HT-29 (cell line): Measurements from ENCODE around the gene ACOX3. TPM values are rescaled to one million over a fixed set of nuclear protein-coding genes. Genes with fewer than 3 reads are reported as not detected.
"Not testable (repeated sequence)": the region's sequence is repeated elsewhere in the genome, so short reads cannot be mapped to it uniquely, and the experiment has no call there.

Source experiments
- DNase-seq: peaks from one replicate; pipeline ENCODE4 v3.0.0-alpha.2; 2015; ENCODE audit warnings: low spot score
- total RNA-seq: library from RNA; depleted of rRNA; stranded (reverse); fragments of >200 nt; shearing (Covaris generic); gene quantifications from 2 replicates; pipeline ENCODE4 v1.2.3, GENCODE V29; 2014

Gene ACOX3
- total RNA-seq, 1 experiment from 2014 or later: 7.5 TPM

DNA sequence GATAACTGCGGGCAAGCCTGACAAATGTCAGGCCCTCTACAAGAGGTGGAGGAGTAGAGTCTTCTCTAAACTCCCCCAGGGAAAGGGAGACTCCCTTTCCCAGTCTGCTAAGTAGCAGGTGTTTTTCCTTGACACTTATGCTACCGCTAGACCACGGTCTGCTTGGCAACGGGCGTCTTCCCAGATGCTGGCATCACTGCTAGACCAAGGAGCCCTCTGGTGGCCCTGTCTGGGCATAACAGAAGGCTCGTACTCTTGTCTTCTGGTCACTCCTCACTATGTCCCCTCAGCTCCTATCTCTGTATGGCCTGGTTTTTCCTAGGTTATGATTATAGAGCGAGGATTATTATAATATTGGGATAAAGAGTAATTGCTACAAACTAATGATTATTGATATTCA lies 33.6 kb downstream of the ACOX3 start:
- not testable (repeated sequence) for DNase-seq

DNA sequence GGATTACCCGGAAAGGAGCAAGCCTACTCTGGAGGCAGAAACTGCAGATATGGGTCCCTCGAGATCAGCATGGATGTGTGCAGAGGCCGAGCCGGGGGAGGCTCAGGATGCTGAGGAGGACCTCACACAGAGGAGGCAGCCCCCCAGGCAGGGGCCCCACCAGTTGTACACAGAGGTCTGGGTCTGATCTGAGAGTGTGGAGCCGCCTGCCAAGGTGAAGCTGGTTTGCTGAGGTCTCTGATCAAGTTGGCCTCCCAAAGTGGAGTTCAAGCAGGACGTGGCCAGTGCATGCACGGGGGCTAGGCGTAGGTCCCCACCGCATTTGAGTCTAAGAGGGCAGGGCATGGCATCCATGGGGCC lies 35.0 kb downstream of the ACOX3 start:
- DNase-seq: no peak

DNA sequence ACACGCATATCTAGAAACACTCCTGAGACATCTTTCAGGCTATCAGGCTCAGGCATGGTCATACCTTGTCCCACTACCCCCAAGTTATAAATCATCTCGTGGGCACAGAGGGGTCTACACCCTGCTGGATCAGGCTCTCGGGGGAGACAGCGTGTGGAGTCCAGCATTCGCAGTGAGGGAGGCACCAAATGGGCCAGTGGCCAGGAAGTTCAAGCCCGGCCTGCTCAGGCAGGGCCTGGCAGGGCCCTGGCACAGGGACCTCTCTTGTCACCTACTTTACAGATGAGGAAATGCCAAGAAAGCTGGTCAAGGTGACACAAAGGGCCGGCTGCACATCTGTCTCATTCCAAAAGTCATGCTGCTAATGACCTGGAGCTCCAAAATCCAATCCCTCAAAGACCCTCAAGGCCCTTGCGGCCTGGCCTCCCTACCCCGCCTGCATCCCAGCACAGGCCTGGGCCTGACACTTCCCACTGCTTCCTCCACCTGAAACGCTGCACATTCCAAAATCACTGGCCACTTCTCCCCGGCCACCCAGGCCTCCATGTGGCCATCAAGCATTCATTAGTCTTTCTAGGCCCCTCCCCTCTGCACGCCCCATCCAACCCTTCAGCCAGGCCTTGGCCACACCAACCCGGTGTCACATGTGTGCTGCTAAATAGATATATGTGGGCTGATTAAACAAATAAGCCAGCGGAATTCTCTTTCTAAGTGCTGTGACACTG lies 35.6 kb downstream of the ACOX3 start:
- no peak for DNase-seq

DNA sequence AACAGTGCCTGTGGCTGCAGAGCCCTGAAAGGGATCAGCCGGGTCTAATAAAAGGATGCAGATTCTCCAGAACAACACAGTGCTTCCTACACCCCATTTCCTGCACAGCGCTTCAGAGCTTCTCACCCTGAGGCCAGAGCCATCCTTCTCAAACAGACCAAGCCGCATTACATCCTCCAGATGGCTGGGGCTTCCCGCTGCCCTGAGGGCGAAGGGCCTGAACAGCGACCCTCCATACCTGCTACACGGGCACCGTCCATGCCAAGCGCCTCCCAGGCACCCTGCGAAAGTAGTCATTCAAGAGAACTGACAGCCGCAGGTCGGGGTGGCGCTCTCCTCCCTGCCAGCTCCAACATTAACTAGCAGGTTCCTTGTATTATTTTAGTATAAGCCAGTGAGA lies 36.5 kb downstream of the ACOX3 start:
- no peak for DNase-seq

DNA sequence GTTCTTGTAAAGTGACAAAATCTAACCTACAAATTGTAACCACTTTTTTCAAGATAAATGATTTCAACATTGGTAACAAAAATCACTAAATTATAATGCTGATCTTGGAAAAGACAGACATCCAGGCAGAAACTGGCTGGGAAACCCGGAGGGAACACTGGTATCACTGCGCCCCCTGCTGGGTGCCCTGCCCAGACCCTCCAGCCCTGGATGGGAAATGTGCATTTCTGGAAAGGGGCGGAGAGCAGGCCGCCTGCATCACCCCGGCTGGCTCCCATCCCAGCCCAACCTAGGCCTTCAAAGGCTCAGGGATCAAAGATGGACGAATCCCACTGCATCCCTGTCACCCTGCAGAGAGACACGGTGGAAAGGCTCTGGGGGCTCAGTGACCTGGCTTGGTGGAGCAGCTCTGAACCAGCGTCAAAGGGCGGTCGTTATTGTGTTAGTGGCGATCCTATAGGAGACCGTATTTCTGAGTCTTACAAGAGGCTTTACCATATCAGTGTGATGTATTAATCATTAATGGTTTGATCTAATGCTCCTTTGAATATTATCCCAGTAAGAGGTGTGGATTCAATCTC lies 37.3 kb downstream of the ACOX3 start:
- peak; percentile 78 for DNase-seq

DNA sequence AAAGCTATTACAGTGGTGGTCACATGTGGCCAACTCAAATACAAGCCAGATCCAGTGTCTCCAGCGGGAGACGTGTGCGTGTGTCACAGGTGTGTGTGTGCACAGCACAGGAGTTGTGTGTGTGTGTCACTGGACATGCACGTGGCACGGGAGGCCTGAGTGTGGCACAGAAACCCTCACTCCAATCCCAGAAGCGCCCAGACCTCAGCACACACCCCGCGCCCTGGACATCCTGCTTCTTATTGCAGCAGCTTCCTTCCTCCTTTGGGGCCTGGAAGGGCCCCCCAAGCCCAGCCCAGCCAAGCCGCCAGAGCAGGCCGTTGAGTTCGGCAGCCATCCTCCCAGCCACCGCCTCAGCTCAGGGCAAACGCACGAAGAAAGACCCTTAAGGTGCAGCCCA lies 37.9 kb downstream of the ACOX3 start:
- DNase-seq: no peak

DNA sequence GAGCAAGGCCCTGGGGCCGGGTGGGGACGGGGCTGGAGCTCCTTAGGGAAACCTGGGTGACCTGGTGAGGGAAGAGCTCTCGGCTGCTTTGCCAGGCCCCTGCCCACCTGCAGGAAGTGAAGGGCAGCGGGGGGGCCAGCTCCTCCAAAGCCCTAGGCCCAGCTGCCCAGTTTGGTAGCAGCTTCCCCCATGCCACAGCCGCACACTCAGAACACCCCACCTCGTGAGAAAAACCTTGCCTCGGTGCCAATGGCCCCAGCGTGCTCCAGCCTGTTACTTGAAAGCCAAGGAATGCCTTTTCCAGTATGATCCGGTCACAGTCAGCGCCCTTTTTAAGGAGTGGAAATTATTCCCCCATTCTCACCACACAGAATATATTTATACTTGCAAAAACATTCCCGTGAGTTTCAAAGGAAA lies 38.3 kb downstream of the ACOX3 start:
- DNase-seq: no peak

DNA sequence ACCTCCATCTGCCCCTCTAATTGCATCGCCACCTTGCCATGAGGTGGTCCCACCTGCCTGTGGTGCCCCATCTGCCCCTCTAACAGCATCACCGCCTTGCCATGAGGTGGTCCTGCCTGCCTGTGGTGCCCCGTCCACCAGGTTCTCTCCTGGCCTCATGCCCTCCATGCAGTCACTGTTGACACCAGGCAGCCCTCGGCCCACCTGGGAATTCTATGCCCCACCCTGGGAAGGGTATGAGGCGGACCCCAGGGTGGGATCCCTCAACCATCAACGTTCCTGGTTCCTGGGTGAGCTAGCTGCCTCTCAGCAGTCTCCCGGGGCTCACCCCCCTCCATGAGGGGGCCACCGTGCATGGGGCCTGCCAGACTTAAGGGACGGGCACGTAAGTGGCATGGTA lies 38.9 kb downstream of the ACOX3 start:
- DNase-seq: no peak

DNA sequence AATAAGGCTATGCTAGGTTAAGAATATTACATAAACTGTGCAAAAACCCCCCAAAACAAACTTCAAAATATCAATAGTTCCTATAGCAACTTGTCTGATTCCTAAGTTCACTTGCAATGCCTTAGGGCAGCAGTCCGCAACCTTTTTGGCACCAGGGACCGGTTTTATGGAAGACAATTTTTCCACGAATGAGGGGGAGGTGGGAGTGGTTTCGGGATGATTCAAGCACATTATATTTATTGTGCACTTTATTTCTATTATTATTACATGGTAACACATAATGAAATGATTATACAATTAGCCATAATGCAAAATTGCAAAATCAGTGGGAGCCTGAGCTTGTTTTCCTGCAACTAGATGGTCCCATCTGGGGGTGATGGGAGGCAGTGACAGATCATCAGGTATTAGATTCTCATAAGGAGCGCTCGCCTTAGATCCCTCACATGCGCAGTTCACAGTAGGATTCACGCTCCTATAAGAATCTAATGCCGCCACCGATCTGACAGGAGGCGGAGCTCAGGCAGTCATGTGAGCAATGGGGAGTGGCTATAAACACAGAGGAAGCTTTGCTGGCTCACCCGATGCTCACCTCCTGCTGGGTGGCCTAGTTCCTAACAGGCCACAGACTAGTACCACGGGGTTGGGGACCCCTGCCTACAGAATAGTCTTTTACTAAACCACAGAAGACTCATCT lies 39.7 kb downstream of the ACOX3 start:
- no peak for DNase-seq

DNA sequence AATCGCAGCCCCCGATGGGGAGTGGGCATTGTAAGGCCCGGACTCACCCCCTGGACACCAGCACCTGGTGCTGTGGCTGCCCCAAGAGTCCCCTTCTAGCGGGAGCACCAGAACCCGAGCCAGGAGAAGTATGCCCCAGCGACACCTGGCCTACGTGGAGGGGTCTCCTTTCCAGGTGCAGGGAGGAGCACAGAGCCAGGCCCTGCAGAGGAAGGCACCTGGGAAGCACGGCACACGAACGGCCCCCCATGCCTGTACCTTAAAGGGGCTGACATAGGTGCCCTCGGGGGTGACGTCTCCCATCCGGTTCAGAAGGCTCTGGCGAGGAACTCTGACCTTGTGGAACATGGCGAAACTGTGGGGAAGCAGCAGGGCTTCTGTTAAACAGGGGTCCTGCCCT lies 41.2 kb downstream of the ACOX3 start:
- DNase-seq: no peak

DNA sequence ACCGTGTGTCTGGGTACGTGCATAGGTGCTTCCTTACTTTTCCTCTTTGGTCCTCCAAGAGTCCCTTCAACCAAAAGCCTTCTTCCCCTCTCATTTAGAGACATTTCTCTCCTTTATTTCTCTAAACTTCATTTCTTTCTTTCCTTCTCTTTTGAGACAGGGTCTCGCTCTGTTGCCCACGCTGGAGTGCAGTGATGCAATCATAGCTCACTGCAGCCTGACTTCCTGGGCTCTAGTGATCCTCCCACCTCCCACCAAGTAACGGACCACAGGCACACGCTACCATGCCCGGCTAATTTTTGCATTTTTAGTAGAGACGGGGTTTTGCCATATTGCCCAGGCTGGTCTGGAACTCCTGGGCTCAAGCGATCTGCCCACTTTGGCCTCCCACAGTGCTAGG lies 42.2 kb downstream of the ACOX3 start:
- no peak for DNase-seq

DNA sequence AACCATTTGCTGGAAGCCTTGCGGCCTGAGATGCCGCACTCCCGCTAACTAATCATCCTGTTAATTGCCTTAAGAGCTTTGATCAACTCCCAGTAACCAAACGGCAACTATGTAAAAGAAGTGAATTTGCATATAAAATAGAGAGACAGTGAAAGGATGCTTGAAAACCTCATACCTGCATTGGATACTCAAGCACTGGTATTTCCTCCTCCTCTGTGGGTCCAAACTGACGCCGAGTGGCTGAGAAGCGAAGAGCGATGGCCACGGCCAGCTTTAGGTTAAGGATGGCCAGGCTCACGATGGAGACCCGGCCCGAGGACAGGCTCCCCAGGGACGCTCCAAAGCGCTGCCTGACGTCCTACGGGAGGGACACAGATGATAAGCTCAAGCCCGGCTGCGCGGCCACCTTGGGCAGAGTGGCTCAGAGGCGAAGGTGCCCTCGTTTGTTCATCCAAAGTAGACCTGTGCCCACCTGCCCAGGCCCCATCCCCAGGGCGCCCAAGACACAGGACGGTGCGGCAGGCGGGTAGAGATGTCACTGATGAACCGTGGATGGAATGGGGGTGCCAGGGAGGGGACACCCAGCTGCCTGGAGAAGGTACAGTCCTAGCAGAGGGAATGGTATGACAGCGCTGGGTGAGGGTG lies 43.6 kb downstream of the ACOX3 start:
- DNase-seq: no peak

DNA sequence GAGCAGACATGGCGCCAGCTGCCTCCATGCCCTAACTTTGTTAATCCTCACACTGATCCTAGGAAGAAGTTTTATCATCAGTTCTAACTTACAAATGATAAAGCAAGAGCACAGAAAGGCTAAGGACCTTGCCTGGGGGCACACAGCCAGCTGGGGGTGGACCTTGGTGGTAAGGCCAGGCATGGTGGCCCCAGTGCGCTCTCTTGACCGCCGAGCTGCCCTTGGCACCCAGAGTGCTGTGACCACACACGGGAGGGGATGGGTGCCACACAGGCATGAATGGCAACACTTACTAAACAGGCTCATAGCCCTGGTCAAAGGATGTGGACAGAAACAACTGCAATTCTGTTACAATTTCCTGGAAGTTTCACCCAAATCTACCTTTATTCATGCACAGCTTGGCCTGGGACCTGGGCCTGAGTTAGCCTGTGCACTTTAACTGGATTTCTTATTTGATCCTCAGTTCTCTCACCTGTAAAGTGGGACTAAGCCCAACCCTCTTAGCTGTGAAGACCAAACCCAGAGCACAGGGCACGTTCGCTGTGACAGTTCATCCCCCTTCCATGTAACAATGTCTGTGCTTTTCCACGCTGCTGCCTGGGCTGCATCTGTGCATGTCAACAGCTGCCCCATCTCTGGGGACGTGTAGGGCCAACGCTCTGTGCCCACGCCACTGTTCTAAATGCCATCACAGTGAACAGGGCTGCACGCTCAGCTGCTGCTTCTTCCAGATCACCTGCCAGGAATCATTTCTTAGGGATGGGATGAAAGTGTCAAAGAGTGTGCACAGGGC lies 44.8 kb downstream of the ACOX3 start:
- DNase-seq: no peak

DNA sequence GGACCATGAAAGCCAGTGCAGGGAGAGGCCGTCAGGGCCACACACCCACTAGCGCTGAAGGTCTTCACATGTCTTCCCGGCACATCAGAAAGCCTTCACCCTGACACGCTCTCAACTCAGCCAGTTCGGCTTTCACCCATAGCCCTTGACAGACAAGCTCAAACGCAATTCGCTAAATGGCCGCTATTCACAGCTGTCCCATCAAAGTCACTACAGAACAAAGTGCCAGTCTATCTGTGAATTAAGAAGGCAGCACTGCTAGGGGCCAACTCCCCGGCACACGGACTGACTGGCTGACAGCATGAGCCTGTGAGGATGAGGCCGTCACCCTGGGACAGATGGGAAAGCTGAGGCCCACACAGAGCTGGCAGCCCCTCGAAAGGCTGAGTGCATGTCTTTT lies 45.7 kb downstream of the ACOX3 start:
- DNase-seq: no peak

DNA sequence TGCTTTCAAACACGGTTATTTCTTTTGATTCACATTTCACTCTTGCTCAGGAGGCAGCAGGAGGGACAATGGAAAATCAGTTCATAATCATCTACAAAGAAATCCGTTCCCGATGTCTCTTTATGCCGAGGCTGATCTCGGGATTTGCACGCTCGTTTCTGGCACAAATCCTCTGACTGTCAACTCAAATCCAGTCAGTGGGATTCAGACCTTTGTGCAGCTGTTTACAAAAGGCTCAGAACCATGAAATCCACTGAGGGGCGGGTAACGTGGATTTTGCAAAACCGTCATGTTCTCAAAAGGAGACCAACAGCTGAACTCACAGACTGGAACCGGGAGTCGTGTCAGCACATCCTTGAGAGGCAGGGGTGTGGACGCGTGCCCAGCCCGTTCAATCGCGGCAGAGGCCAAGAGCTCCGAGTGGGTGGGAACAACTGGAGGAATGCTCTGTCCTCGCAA lies 46.4 kb downstream of the ACOX3 start:
- no peak for DNase-seq

DNA sequence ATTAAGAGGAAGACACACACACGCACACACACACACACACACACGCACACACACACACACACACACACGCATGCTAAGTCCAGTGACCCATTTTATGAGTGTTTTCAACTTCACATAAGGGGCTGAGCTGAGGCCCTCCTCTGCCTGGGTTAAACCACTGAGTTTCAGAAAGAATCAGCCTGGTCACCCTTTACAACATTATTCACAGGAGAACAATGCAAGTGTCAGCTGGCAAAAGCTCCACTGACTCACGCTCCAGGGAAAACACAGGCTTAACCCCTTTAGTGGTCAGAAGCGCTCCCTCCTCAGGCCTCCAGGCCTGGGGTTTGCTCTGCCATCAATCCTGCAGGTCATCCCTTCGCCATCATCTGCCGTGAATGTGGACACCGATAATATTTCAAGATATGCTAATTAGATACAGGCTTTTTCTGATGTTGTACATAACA lies 46.9 kb downstream of the ACOX3 start:
- DNase-seq: no peak

DNA sequence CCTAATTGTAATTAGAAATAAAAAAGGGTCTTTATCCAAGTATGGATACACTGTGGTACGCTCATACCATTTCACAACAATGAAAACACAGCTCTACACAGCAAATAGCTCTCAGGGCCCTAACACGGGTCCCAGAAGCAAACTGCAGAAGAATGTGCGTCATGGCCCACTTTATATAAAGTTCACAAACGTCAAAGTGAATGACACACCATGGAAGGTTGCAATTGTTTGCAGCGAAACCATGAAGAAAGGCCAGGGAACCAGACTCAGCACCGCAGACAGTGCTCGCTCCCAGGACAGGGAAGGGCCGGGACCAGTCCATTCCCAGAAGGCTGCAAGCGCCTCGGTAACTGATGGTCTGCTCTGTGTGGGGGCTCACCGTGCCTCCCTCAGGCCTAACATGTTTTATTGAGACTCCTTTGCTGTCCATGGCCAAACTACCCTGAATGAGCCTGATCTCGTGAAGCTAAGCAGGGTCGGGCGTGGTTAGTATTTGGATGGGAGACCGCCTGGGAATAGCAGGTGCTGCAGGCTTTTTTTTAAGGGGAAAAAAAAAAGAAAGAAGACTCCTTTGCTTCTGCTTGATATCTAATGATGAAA lies 47.8 kb downstream of the ACOX3 start:
- DNase-seq: no peak

DNA sequence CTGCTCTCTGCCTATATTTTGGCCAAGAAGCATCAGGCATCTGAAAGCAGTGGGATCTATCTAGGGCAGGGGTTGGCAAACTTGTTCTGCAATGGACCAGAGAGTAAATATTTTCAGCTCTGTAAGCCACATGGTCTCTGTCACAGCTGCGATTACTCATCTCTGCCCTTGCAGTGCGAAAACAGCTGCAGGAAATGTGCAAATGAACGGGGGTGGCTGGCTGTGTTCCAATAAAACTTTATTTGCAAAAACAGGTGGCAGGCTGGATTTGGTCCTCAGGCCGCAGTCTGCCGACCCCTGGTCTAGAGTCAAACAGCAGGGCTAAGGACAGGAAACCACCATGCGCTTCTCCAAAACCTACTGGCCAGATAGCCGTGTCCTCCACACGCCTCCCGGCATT lies 48.6 kb downstream of the ACOX3 start:
- peak; percentile 48 for DNase-seq

DNA sequence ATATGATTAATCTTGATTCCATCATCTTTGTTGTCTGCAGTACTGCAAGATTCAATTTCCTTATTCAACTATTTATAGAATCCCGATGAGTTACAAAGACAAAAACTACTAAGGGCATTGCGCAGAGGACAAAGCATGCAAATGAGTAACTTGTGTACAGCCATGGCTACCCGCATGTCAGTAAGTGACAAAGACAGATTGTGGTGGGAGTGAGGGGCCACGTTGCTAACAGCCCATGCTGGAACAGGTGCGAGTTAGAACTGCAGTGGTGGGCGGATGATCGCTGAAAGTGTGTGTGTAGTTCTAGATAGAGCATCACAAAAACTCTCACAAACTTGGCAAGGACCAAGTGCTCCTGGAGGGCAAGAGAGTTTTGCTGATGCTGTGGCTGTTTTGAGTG lies 49.5 kb downstream of the ACOX3 start:
- no peak for DNase-seq

DNA sequence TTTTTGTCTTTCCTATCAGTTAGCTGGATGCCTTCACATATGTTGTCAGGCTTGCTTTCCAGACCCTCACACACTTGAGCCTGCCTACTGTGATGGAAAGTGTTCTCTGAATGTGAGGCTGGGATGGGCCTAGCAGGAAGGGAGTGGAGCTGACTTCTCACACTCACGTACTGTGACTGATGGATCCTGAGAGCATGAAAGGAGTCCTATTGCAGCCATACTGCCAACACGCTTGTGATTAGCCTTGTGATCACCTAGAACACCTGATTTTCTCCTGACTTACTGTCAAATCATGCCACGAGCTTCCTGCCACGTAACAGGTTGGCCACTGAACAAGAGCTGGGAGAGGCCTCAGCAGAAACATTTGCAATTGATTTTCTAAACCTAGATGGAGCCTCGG lies 49.9 kb downstream of the ACOX3 start:
- no peak for DNase-seq

DNA sequence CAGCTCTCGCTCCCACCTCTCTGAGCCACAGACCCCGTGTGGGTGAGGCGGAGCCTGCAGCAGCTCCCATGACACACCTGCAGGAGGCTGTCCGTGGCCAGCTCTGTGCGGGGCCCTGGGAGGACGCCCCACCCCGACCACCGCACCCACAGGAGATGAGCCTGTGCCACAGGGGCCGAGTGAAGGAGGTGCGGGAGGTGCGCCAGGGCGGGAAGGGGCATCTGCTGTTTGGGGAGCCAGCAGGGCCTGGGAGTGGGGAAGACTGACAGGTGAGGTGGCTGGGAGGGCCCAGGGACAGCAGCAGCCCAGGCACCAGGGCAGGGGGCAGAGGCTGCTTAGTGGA lies 52.0 kb downstream of the ACOX3 start:
- no peak for DNase-seq
